HEK293 (cell line): ENCODE data around the gene TBC1D4.

ENCODE experiments used
- CTCF ChIA-PET: fragments of 350-600 bp; formaldehyde crosslinking; extraction: SDS; loops from one replicate; lab custom pipeline; 2021; ENCODE audit warnings: antibody characterized with exemption; lab: Yijun Ruan, JAX
- POLR2A ChIA-PET: fragments of 300-600 bp; formaldehyde crosslinking; extraction: SDS; loops from one replicate; lab custom pipeline; 2020; ENCODE audit warnings: antibody characterized with exemption, inconsistent platforms; lab: Yijun Ruan, JAX
- H3K27ac ChIP-seq: fragments of 200-500 bp; sonication (Bioruptor generic); 2 replicates; pipeline ENCODE4 v1.5.1; 2014; ENCODE audit warnings: low read depth, low read length, control low read depth, inconsistent platforms; ENCODE audit errors: extremely low read depth
- H3K36me3 ChIP-seq, 2 experiments: fragments of 200-500 bp in 1 of 2; sonication (Bioruptor generic) in 1 of 2; 1 replicate in 1 of 2; 2 replicates in 1 of 2; pipeline ENCODE4 v1.5.1; 2014 to 2017; ENCODE audit warnings: inconsistent platforms in 2 of 2, low read length in 2 of 2; ENCODE audit not compliant: control insufficient read depth in 2 of 2, insufficient read depth in 1 of 2
- H3K4me1 ChIP-seq: fragments of 200-500 bp; sonication (Bioruptor generic); 2 replicates; pipeline ENCODE4 v1.5.1; 2014; ENCODE audit warnings: mild to moderate bottlenecking, low read length, inconsistent platforms; ENCODE audit not compliant: control insufficient read depth, insufficient read depth
- H3K4me3 ChIP-seq: 2 replicates; pipeline ENCODE4 v1.5.1; 2011; ENCODE audit warnings: low read depth, mild to moderate bottlenecking, control low read depth, low read length, moderate library complexity
- H3K9me3 ChIP-seq: fragments of 200-500 bp; sonication (Bioruptor generic); 2 replicates; pipeline ENCODE4 v1.5.1; 2014; ENCODE audit warnings: low read depth, low read length, inconsistent platforms; ENCODE audit not compliant: control insufficient read depth, insufficient read depth
- GLI2 ChIP-seq: fragments of 450-650 bp; formaldehyde crosslinking; IDR thresholded peaks from 2 replicates; pipeline ENCODE4; 2017; ENCODE audit warnings: missing biosample characterization, missing genetic modification characterization, low read depth, borderline replicate concordance
- HIC1 ChIP-seq: fragments of 450-650 bp; formaldehyde crosslinking; IDR thresholded peaks from 2 replicates; pipeline ENCODE4 v1.5.1; 2016; ENCODE audit warnings: missing biosample characterization, missing genetic modification characterization
- HOXC10 ChIP-seq: sonication (generic); formaldehyde crosslinking; IDR thresholded peaks from 2 replicates; pipeline ENCODE4 v1.8.1; 2023; ENCODE audit warnings: mild to moderate bottlenecking, missing genetic modification reagents
- IKZF3 ChIP-seq: fragments of 450-650 bp; IDR thresholded peaks from 2 replicates; pipeline ENCODE4 v1.5.0; 2018; ENCODE audit warnings: missing biosample characterization, mild to moderate bottlenecking, missing genetic modification characterization, moderate library complexity
- KLF16 ChIP-seq: fragments of 450-650 bp; formaldehyde crosslinking; IDR thresholded peaks from 2 replicates; pipeline ENCODE4 v1.5.1; 2017; ENCODE audit warnings: missing biosample characterization, missing genetic modification characterization
- PRDM4 ChIP-seq: fragments of 450-650 bp; formaldehyde crosslinking; IDR thresholded peaks from 2 replicates; pipeline ENCODE4 v1.5.1; 2017; ENCODE audit warnings: missing biosample characterization, missing genetic modification characterization
- RBAK ChIP-seq: fragments of 450-650 bp; formaldehyde crosslinking; IDR thresholded peaks from 2 replicates; pipeline ENCODE4 v1.5.1; 2016; ENCODE audit warnings: missing biosample characterization, missing genetic modification characterization
- SP2 ChIP-seq: fragments of 450-650 bp; formaldehyde crosslinking; IDR thresholded peaks from 2 replicates; pipeline ENCODE4 v1.5.1; 2016; ENCODE audit warnings: missing biosample characterization, missing genetic modification characterization
- SP3 ChIP-seq: fragments of 450-650 bp; formaldehyde crosslinking; IDR thresholded peaks from 2 replicates; pipeline ENCODE4 v1.5.1; 2016; ENCODE audit warnings: missing biosample characterization, missing genetic modification characterization
- YY2 ChIP-seq: fragments of 450-650 bp; formaldehyde crosslinking; IDR thresholded peaks from 2 replicates; pipeline ENCODE4 v1.5.1; 2016; ENCODE audit warnings: missing biosample characterization, missing genetic modification characterization
- ZNF10 ChIP-seq: fragments of 450-650 bp; formaldehyde crosslinking; IDR thresholded peaks from 2 replicates; pipeline ENCODE4 v1.5.1; 2017; ENCODE audit warnings: missing biosample characterization, missing genetic modification characterization
- ZNF211 ChIP-seq: fragments of 450-650 bp; formaldehyde crosslinking; IDR thresholded peaks from 2 replicates; pipeline ENCODE4 v1.5.1; 2016; ENCODE audit warnings: low read depth, missing biosample characterization, missing genetic modification characterization
- ZNF335 ChIP-seq: fragments of 450-650 bp; formaldehyde crosslinking; conservative IDR thresholded peaks from 2 replicates; pipeline ENCODE4 v1.5.1; 2016; ENCODE audit warnings: missing biosample characterization, missing genetic modification characterization
- ZNF391 ChIP-seq: fragments of 450-650 bp; formaldehyde crosslinking; IDR thresholded peaks from 2 replicates; pipeline ENCODE4 v1.5.1; 2016; ENCODE audit warnings: low read depth, missing biosample characterization, missing genetic modification characterization, borderline replicate concordance
- ZNF510 ChIP-seq: fragments of 450-650 bp; formaldehyde crosslinking; IDR thresholded peaks from 2 replicates; pipeline ENCODE4 v1.5.1; 2018; ENCODE audit warnings: mild to moderate bottlenecking, missing genetic modification characterization, missing biosample characterization; ENCODE audit not compliant: insufficient replicate concordance
- ZNF514 ChIP-seq: fragments of 450-650 bp; formaldehyde crosslinking; IDR thresholded peaks from 2 replicates; pipeline ENCODE4 v1.5.1; 2016; ENCODE audit warnings: missing biosample characterization, missing genetic modification characterization
- ZNF530 ChIP-seq: fragments of 450-650 bp; formaldehyde crosslinking; IDR thresholded peaks from 2 replicates; pipeline ENCODE4 v1.5.1; 2016; ENCODE audit warnings: low read depth, missing biosample characterization, missing genetic modification characterization
- ZNF623 ChIP-seq: fragments of 450-650 bp; formaldehyde crosslinking; IDR thresholded peaks from 2 replicates; pipeline ENCODE4 v1.5.1; 2016; ENCODE audit warnings: missing biosample characterization, missing genetic modification characterization
- ZNF654 ChIP-seq: fragments of 450-650 bp; formaldehyde crosslinking; IDR thresholded peaks from 2 replicates; pipeline ENCODE4 v1.5.1; 2016; ENCODE audit warnings: low read depth, missing biosample characterization, missing genetic modification characterization
- ZNF692 ChIP-seq: fragments of 450-650 bp; formaldehyde crosslinking; IDR thresholded peaks from 2 replicates; pipeline ENCODE4 v1.5.1; 2016; ENCODE audit warnings: missing biosample characterization, missing genetic modification characterization
- ZNF785 ChIP-seq: fragments of 450-650 bp; formaldehyde crosslinking; IDR thresholded peaks from 2 replicates; pipeline ENCODE4 v1.5.1; 2016; ENCODE audit warnings: missing biosample characterization, missing genetic modification characterization
- ZSCAN4 ChIP-seq: fragments of 450-650 bp; formaldehyde crosslinking; IDR thresholded peaks from 2 replicates; pipeline ENCODE4 v1.5.1; 2017; ENCODE audit warnings: missing biosample characterization, missing genetic modification characterization

Gene TBC1D4

GRCh38 chr13:75258159-75258782 is 223.7 kb downstream of the TBC1D4 start:
- H3K27ac ChIP-seq: no peak overlapping the region
- TF ChIP-seq ZNF211 (no peak), ZNF10 (tag by site-specific recombination) (0 out of 2 replicates have a peak, but pooled peaks have one; percentile 11), ZNF654 (tag by site-specific recombination) (peak; percentile 66)
- no peaks in the 10 kb centered on the region for H3K4me1 ChIP-seq
- ChIA-PET POLR2A (no interaction called here), CTCF (interaction anchor here (0.5 to 1.5 kb wide), 14 partner anchors 10 to 1752 kb away, joined by 3 to 4 read pairs (median 3); no protein-coding TSS in a partner anchor)
- no peaks in the 10 kb centered on the region for H3K36me3 ChIP-seq
- H3K9me3 ChIP-seq: no peaks in the 10 kb centered on the region
- H3K4me3 ChIP-seq: no peak overlapping the region

- no peaks in the 10 kb centered on the region for H3K9me3 ChIP-seq
- H3K4me1 ChIP-seq: no peaks in the 10 kb centered on the region
- H3K4me3 ChIP-seq: no peak overlapping the region
- no peak for TF ChIP-seq YY2 (tag by site-specific recombination)
- no peak for TF ChIP-seq SP2 (tag by site-specific recombination)
- no peak for TF ChIP-seq KLF16 (tag by site-specific recombination)
- no peak for TF ChIP-seq ZNF785 (tag by site-specific recombination)
- ChIA-PET CTCF (interaction anchor here (0.7 to 1.1 kb wide), 3 partner anchors 38 to 1510 kb away, joined by 3 to 5 read pairs (median 4); no protein-coding TSS in a partner anchor), POLR2A (no interaction called here)
- H3K27ac ChIP-seq: no peak overlapping the region
- no peaks in the 10 kb centered on the region for H3K36me3 ChIP-seq
Measured at GRCh38 chr13:75256922-75257321, 225.0 kb downstream of the TBC1D4 start.

- POLR2A ChIA-PET: no interaction called here
- no peaks in the 10 kb centered on the region for H3K36me3 ChIP-seq
- no peaks in the 10 kb centered on the region for H3K9me3 ChIP-seq
- no peaks in the 10 kb centered on the region for H3K4me1 ChIP-seq
- no peak for TF ChIP-seq ZNF692 (tag by site-specific recombination)
- no peak for TF ChIP-seq ZNF335 (tag by site-specific recombination)
- no peak for TF ChIP-seq RBAK
- no peak for TF ChIP-seq IKZF3 (tag by site-specific recombination)
- no peak for TF ChIP-seq PRDM4 (tag by site-specific recombination)
- no peak for TF ChIP-seq ZNF514
- TF ChIP-seq HOXC10: no peak
- no peak overlapping the region for H3K4me3 ChIP-seq
- H3K27ac ChIP-seq: no peak overlapping the region
- CTCF ChIA-PET: interaction anchor here (0.6 kb wide), 1 partner anchor 1727 kb away, joined by 3 read pairs; no protein-coding TSS in a partner anchor
Measured at GRCh38 chr13:75255653-75256052, 226.3 kb downstream of the TBC1D4 start.

- no peak overlapping the region for H3K4me3 ChIP-seq
- no peaks in the 10 kb centered on the region for H3K36me3 ChIP-seq
- H3K4me1 ChIP-seq: no peaks in the 10 kb centered on the region
- POLR2A ChIA-PET: no interaction called here
- no peak overlapping the region for H3K27ac ChIP-seq
- H3K9me3 ChIP-seq: no peaks in the 10 kb centered on the region
- CTCF ChIA-PET: no interaction called here
- no peak for TF ChIP-seq ZSCAN4 (tag by site-specific recombination)
- TF ChIP-seq SP3 (tag by site-specific recombination): no peak
- TF ChIP-seq ZNF510 (tag by site-specific recombination): no peak
- no peak for TF ChIP-seq ZNF391 (tag by site-specific recombination)
- no peak for TF ChIP-seq GLI2 (tag by site-specific recombination)
- no peak for TF ChIP-seq ZNF530
- TF ChIP-seq HIC1 (tag by site-specific recombination): no peak
- no peak for TF ChIP-seq ZNF623 (tag by site-specific recombination)
Measured at GRCh38 chr13:75255147-75255546, 226.8 kb downstream of the TBC1D4 start.
